ENCODE results near the gene SBNO1.

SBNO1 gene

DNA sequence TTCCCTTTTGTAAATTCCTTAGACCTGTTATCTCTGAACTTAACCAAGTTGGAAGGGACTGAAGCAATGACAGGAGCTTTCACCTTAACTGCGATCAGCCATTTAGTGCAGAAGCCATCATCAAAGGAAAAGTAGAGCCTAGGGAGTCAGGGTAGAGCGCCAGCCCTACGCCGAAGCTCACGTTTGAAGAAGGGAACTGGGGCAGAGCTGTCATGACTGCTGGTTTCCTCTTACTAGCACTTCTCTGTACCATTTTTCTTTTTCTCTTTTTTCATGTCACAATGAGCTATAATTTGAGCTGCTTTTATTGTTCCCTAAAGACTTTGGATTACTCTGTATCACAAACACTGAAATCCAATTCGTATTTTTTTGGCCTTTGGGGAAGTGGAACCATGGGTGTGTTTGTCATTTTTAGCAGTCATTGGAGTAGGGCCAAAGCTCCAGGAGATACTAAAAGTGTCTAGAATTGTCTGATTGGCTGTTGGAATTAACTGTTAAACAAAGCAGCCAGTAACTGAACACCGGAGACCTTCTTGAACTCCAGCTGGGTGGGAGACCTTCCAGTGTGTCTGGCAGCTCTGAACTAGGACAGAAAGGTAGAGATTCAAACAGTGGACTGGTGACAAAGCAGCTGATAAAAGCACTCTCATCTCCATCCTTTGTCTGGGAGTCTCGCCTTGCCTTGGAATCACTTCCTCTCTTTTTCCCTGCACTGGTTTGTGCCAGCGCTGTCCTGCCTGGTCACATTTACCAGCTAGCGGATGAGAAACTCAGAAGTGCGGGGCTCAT, 122.3 kb downstream of the SBNO1 start:
- DNase-seq, result no peak

Data from SHP77 treated with DMSO at 0.1 percent for 48 hours (cell line).